H1 (cell line): ENCODE measurements around the gene LHFPL6. TPM values are rescaled to one million over a fixed set of nuclear protein-coding genes. Genes with fewer than 3 reads are reported as not detected.

Source experiments
- CEBPB ChIP-seq: IDR thresholded peaks from 2 replicates; pipeline ENCODE4 v1.6.1; 2012; ENCODE audit warnings: low read depth, low read length
- POLR2AphosphoS5 ChIP-seq: IDR thresholded peaks from 2 replicates; pipeline ENCODE4 v1.6.1; 2011; ENCODE audit warnings: low read depth, low read length
- SAP30 ChIP-seq: fragments of 300-600 bp; sonication (generic); IDR thresholded peaks from 2 replicates; pipeline ENCODE4 v1.7.1; 2012; ENCODE audit warnings: low read length, moderate library complexity, mild to moderate bottlenecking, inconsistent platforms; ENCODE audit not compliant: insufficient read depth, insufficient replicate concordance
- YY1 ChIP-seq: IDR thresholded peaks from 2 replicates; pipeline ENCODE4 v1.6.1; 2011; ENCODE audit warnings: low read depth, mild to moderate bottlenecking, low read length
- polyA plus RNA-seq, 7 experiments: library from polyadenylated mRNA; depleted of rRNA in 3 of 7; stranded (reverse) in 5 of 7; unstranded in 2 of 7; fragments of >200 nt in 5 of 7; fragments of 200-250 nt in 2 of 7; gene quantifications; 1 replicate in 5 of 7; 2 replicates in 1 of 7; 4 replicates in 1 of 7; pipeline versions ENCODE4 v1.2.1 to v1.2.3, GENCODE V29; 2011 to 2013; ENCODE audit warnings: missing spikeins in 2 of 7, mixed read lengths in 2 of 7
- total RNA-seq: library from RNA; stranded (reverse); fragmentation: NEBNext Ultra II Directional; extraction: Animal tissue kit (Norgen Biotek cat#: 25700); gene quantifications from 2 replicates; pipeline ENCODE4 v1.2.1, GENCODE V29; 2021
- TF ChIP-seq, protein P1 (sequence below): fragments of 300-600 bp; sonication (generic); IDR thresholded peaks from 2 replicates; pipeline ENCODE4 v1.7.1; 2012; ENCODE audit warnings: low read length, moderate library complexity, mild to moderate bottlenecking, inconsistent platforms; ENCODE audit not compliant: insufficient replicate concordance

The LHFPL6 gene
- total and polyA plus RNA-seq, 2 of the 8 experiments (the other 6 are each of a cell fraction or from before 2014, with no cell fraction given), result 7.6 to 17.0 TPM

DNA sequence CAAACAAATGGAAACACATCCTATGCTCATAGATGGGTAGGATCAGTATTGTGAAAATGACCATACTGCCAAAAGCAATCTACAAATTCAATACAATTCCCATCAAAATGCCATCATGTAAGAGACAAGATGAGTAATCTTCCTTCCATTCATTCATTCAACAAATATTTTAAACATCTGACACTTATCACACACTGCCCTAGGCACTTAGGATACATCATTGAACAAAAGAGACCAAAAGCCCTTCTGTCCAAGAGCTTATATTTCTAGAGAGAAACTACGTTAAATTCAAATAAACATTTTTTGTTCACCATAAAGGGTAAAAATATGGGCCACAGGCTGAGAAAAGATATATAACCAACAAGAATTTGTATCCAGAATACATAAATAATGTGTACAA is 20.5 kb upstream of the LHFPL6 start (continued):
- TF ChIP-seq, protein P1, sequence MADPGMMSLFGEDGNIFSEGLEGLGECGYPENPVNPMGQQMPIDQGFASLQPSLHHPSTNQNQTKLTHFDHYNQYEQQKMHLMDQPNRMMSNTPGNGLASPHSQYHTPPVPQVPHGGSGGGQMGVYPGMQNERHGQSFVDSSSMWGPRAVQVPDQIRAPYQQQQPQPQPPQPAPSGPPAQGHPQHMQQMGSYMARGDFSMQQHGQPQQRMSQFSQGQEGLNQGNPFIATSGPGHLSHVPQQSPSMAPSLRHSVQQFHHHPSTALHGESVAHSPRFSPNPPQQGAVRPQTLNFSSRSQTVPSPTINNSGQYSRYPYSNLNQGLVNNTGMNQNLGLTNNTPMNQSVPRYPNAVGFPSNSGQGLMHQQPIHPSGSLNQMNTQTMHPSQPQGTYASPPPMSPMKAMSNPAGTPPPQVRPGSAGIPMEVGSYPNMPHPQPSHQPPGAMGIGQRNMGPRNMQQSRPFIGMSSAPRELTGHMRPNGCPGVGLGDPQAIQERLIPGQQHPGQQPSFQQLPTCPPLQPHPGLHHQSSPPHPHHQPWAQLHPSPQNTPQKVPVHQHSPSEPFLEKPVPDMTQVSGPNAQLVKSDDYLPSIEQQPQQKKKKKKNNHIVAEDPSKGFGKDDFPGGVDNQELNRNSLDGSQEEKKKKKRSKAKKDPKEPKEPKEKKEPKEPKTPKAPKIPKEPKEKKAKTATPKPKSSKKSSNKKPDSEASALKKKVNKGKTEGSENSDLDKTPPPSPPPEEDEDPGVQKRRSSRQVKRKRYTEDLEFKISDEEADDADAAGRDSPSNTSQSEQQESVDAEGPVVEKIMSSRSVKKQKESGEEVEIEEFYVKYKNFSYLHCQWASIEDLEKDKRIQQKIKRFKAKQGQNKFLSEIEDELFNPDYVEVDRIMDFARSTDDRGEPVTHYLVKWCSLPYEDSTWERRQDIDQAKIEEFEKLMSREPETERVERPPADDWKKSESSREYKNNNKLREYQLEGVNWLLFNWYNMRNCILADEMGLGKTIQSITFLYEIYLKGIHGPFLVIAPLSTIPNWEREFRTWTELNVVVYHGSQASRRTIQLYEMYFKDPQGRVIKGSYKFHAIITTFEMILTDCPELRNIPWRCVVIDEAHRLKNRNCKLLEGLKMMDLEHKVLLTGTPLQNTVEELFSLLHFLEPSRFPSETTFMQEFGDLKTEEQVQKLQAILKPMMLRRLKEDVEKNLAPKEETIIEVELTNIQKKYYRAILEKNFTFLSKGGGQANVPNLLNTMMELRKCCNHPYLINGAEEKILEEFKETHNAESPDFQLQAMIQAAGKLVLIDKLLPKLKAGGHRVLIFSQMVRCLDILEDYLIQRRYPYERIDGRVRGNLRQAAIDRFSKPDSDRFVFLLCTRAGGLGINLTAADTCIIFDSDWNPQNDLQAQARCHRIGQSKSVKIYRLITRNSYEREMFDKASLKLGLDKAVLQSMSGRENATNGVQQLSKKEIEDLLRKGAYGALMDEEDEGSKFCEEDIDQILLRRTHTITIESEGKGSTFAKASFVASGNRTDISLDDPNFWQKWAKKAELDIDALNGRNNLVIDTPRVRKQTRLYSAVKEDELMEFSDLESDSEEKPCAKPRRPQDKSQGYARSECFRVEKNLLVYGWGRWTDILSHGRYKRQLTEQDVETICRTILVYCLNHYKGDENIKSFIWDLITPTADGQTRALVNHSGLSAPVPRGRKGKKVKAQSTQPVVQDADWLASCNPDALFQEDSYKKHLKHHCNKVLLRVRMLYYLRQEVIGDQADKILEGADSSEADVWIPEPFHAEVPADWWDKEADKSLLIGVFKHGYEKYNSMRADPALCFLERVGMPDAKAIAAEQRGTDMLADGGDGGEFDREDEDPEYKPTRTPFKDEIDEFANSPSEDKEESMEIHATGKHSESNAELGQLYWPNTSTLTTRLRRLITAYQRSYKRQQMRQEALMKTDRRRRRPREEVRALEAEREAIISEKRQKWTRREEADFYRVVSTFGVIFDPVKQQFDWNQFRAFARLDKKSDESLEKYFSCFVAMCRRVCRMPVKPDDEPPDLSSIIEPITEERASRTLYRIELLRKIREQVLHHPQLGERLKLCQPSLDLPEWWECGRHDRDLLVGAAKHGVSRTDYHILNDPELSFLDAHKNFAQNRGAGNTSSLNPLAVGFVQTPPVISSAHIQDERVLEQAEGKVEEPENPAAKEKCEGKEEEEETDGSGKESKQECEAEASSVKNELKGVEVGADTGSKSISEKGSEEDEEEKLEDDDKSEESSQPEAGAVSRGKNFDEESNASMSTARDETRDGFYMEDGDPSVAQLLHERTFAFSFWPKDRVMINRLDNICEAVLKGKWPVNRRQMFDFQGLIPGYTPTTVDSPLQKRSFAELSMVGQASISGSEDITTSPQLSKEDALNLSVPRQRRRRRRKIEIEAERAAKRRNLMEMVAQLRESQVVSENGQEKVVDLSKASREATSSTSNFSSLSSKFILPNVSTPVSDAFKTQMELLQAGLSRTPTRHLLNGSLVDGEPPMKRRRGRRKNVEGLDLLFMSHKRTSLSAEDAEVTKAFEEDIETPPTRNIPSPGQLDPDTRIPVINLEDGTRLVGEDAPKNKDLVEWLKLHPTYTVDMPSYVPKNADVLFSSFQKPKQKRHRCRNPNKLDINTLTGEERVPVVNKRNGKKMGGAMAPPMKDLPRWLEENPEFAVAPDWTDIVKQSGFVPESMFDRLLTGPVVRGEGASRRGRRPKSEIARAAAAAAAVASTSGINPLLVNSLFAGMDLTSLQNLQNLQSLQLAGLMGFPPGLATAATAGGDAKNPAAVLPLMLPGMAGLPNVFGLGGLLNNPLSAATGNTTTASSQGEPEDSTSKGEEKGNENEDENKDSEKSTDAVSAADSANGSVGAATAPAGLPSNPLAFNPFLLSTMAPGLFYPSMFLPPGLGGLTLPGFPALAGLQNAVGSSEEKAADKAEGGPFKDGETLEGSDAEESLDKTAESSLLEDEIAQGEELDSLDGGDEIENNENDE, result no peak
- TF ChIP-seq SAP30 (no peak), POLR2AphosphoS5 (no peak), YY1 (no peak), CEBPB (no peak)
